KOPT-K1 (cell line): Measurements from ENCODE around the gene DMD.

ENCODE experiments used
- H3K27ac ChIP-seq: fragments of 200-600 bp; sonication (generic); 2 replicates; pipeline ENCODE4 v1.5.1; 2016; ENCODE audit warnings: antibody characterized with exemption, mild to moderate bottlenecking, low read depth, low read length; ENCODE audit not compliant: poor library complexity, severe bottlenecking
- H3K36me3 ChIP-seq: fragments of 200-600 bp; sonication (generic); 2 replicates; pipeline ENCODE4 v1.5.1; 2017; ENCODE audit warnings: antibody characterized with exemption, mild to moderate bottlenecking, low read length, moderate library complexity; ENCODE audit not compliant: insufficient read depth
- H3K9me3 ChIP-seq: fragments of 200-600 bp; sonication (generic); 2 replicates; pipeline ENCODE4 v1.5.1; 2017; ENCODE audit warnings: antibody characterized with exemption, low read length, mild to moderate bottlenecking; ENCODE audit not compliant: insufficient read depth, poor library complexity, severe bottlenecking

The DMD gene

GRCh38 chrX:31545191-31545590 lies 1666.2 kb downstream of the DMD start:
- Histone ChIP-seq H3K27ac (no peak overlapping the region), H3K36me3 (no peaks in the 10 kb centered on the region), H3K9me3 (no peaks in the 10 kb centered on the region)

- Histone ChIP-seq H3K27ac (no peak overlapping the region), H3K36me3 (no peaks in the 10 kb centered on the region), H3K9me3 (no peaks in the 10 kb centered on the region)
Observed at GRCh38 chrX:31543634-31544033, 1667.7 kb downstream of the DMD start.

GRCh38 chrX:31542566-31542965 lies 1668.8 kb downstream of the DMD start:
- Histone ChIP-seq H3K36me3 (no peaks in the 10 kb centered on the region), H3K27ac (no peak overlapping the region), H3K9me3 (no peaks in the 10 kb centered on the region)

- H3K27ac ChIP-seq = no peak overlapping the region
- H3K9me3 ChIP-seq = no peaks in the 10 kb centered on the region
- H3K36me3 ChIP-seq = no peaks in the 10 kb centered on the region
Observed at GRCh38 chrX:31540313-31540712, 1671.0 kb downstream of the DMD start.

GRCh38 chrX:31527455-31528126 lies 1683.8 kb downstream of the DMD start:
- no peaks in the 10 kb centered on the region for H3K9me3 ChIP-seq
- H3K27ac ChIP-seq = no peak overlapping the region
- H3K36me3 ChIP-seq = no peaks in the 10 kb centered on the region

- Histone ChIP-seq H3K36me3 (no peaks in the 10 kb centered on the region), H3K27ac (no peak overlapping the region), H3K9me3 (no peaks in the 10 kb centered on the region)
Observed at GRCh38 chrX:31523884-31524536, 1687.3 kb downstream of the DMD start.

GRCh38 chrX:31522760-31523159 lies 1688.6 kb downstream of the DMD start:
- no peaks in the 10 kb centered on the region for H3K9me3 ChIP-seq
- H3K27ac ChIP-seq = no peak overlapping the region
- no peaks in the 10 kb centered on the region for H3K36me3 ChIP-seq

GRCh38 chrX:31521941-31522340 lies 1689.4 kb downstream of the DMD start:
- Histone ChIP-seq H3K27ac (no peak overlapping the region), H3K36me3 (no peaks in the 10 kb centered on the region), H3K9me3 (no peaks in the 10 kb centered on the region)

- Histone ChIP-seq H3K36me3 (no peaks in the 10 kb centered on the region), H3K27ac (no peak overlapping the region), H3K9me3 (no peaks in the 10 kb centered on the region)
Observed at GRCh38 chrX:31516527-31516926, 1694.8 kb downstream of the DMD start.

- Histone ChIP-seq H3K9me3 (no peaks in the 10 kb centered on the region), H3K27ac (no peak overlapping the region), H3K36me3 (no peaks in the 10 kb centered on the region)
Observed at GRCh38 chrX:31508338-31508737, 1703.0 kb downstream of the DMD start.

GRCh38 chrX:31506928-31507327 lies 1704.4 kb downstream of the DMD start:
- Histone ChIP-seq H3K9me3 (no peaks in the 10 kb centered on the region), H3K27ac (no peak overlapping the region), H3K36me3 (no peaks in the 10 kb centered on the region)

- H3K9me3 ChIP-seq = no peaks in the 10 kb centered on the region
- H3K27ac ChIP-seq = no peak overlapping the region
- no peaks in the 10 kb centered on the region for H3K36me3 ChIP-seq
Observed at GRCh38 chrX:31506360-31506759, 1705.0 kb downstream of the DMD start.

GRCh38 chrX:31500921-31501320 lies 1710.4 kb downstream of the DMD start:
- Histone ChIP-seq H3K27ac (no peak overlapping the region), H3K36me3 (no peaks in the 10 kb centered on the region), H3K9me3 (no peaks in the 10 kb centered on the region)

- no peak overlapping the region for H3K27ac ChIP-seq
- no peaks in the 10 kb centered on the region for H3K9me3 ChIP-seq
- H3K36me3 ChIP-seq = no peaks in the 10 kb centered on the region
Observed at GRCh38 chrX:31499109-31499508, 1712.2 kb downstream of the DMD start.

GRCh38 chrX:31497086-31497485 lies 1714.3 kb downstream of the DMD start:
- no peak overlapping the region for H3K27ac ChIP-seq
- no peaks in the 10 kb centered on the region for H3K36me3 ChIP-seq
- H3K9me3 ChIP-seq = no peaks in the 10 kb centered on the region

GRCh38 chrX:31487951-31488350 lies 1723.4 kb downstream of the DMD start:
- Histone ChIP-seq H3K27ac (no peak overlapping the region), H3K36me3 (no peaks in the 10 kb centered on the region), H3K9me3 (no peaks in the 10 kb centered on the region)
